NCI-H2029 treated with DMSO at 0.1 percent for 48 hours (cell line): Measurements from ENCODE around the gene USP49.
A peak's percentile ranks its signal among the peaks of the same experiment; 100 is the strongest.
"Not testable (repeated sequence)": the region's sequence is repeated elsewhere in the genome, so short reads cannot be mapped to it uniquely, and the experiment has no call there.

Source experiments
- DNase-seq: peaks from one replicate; lab custom pipeline; 2025; lab: John Stamatoyannopoulos, UW

Gene USP49

DNA sequence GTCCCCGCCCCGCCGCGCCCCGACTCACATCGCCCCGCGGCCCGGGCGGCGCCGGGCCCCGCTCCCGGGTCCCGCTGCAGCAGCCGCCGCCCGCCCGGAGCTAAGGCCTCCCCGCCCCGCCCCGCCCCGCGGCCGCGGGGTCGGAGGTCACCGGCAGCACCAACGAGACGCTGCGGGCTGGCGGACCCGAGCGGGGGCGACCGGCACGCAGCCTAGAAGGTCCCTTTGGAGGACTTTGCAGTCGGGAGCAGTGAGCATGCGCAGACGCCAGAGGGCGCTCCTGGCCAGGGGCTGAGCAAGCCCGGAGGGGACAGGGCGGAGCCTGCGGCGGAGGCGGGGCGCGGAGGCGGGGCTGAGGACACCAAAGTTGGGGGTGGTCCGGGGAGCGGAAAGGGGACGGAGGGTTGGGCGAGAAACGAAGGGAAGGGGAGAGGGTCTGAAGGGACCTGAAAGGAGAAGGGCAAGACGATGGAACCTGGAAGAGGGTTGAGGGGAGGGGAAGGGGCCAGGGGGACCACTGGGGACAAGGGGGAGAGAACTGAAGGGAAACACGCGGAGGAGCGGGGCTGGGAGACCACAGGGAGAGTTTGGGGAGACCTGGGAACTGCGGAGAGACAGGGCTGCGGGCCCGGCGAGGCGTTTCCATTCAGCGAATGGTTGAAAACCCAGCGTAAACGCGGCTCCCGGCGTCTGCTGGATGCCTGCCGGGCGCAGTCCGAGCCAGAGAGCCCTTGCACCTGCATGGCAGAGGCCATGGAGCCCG, 115.2 kb downstream of the USP49 start, which contains the start of gene FRS3:
Gene FRS3, minus strand, starts transcription at position 113 of the 763 bp plus-strand sequence. CDS start 2,913 bp downstream, outside the sequence.
- peak; percentile 72 for DNase-seq

DNA sequence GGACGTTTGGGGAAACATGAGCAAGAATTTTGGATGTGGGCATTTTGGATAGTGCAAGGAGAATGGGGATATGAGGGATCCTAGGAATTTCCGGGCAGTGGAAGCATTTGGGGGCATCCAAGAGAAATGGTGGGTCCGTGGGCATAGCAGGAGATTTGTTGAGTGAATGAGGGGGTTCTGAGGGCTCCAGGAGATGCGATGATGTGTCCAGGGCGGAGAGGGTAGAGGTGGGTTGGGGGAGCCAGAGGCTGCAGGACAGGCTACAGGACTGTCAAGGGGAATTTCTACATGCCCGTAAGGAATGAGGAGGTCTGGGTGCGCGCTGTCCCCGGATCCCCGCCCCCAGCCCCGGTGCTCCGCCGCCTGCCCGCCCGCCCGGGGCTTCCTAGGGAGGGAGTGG, 115.8 kb downstream of the USP49 start:
- no peak for DNase-seq

DNA sequence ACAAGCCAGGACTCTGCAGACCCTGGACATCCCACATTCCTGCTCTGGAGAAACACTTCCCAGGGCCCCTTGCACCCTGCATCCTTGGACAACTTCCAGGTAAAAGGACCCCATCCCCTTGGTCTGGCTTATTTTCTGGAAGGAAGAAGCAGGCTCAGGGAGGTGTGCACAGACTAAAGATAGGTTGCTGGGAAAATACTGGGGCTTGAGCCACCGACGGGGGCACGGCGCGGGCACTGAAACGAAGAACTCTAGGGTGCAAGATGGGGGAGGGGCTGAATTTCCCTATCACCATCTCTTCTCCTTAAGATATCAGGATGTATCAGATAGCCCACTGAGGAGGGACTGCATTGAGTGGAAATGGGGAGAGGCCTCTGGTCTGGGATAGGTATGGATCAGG, 116.3 kb downstream of the USP49 start:
- no peak for DNase-seq

DNA sequence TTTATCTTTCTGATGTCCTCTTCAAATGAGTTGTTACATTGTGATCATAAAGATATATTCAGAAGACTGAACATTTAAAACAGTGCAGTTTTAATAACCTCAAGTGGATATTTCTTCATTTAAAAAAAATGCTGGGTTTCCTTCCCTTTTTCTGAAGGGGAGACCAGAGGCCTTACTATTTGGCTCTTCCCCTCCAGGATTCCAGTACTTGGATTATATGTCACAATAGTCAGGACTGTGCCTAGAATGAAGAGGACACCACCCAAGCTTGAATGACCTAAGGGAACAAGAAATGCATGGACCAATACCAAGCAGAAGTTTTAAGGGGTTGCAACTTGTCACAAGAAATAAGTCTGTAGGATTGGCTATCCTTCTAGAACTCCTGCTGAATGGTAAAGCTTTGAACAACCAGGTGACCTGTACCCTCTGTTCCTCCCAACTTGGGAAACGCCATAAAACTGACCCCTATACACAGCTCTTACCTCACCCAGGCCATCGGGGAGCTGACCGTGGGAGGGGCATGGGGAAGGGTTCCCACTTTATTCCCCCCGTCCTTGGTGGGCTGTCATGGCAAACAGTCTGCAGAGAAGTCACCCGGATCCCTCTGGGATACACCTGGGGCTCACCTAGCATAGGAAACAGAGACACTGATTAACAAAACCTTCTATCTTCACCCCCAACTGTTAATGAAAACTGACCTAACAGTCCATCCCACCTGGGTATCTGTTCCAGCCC, 117.5 kb downstream of the USP49 start:
- DNase-seq, result no peak

DNA sequence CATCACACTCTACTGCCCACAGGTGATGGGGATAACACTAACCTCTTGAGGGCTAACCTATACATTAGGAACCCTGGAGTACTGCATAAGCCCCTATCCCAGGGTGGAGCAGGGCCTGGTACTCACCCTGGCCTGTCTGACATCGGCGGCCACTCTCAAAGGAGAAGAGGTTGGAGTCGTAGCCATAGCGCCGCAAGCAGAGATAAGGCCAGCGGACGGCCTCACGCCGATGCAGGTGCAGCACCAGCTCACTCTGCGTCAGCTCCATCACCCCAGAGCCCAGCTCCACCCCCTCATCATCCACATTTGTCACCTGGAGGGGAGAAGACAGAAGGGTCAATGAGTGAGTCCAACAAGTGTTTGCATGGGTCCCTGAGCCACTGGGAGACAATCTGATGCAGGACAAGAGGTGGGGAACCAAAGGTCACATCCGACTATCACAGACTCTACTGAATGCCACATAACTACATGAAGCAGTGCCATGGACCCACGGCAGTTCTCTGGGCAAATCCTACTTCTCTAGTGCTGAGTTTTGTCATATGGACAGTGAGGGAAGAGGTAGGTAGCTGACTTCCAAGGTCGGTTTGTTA, 119.8 kb downstream of the USP49 start:
- no peak for DNase-seq

DNA sequence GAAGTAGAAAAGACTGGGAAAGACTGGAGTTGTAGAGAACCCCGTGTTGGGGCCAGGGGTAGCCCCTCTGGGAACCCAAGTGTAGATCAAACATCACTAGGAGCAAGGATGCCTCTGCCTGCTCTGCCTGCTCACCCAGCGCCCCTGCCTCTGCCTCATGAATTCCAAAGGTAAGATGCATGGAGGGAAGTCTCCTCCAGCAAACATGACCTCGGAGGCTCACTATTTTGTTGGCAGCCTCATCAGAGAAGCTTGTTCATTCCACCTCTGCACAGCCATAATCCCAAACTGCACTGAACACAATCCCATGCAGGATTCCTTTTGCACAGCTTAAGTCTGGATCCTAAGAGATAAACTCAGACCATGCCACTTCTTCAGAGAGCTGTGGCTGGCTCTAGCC, 120.3 kb downstream of the USP49 start:
- no peak for DNase-seq

DNA sequence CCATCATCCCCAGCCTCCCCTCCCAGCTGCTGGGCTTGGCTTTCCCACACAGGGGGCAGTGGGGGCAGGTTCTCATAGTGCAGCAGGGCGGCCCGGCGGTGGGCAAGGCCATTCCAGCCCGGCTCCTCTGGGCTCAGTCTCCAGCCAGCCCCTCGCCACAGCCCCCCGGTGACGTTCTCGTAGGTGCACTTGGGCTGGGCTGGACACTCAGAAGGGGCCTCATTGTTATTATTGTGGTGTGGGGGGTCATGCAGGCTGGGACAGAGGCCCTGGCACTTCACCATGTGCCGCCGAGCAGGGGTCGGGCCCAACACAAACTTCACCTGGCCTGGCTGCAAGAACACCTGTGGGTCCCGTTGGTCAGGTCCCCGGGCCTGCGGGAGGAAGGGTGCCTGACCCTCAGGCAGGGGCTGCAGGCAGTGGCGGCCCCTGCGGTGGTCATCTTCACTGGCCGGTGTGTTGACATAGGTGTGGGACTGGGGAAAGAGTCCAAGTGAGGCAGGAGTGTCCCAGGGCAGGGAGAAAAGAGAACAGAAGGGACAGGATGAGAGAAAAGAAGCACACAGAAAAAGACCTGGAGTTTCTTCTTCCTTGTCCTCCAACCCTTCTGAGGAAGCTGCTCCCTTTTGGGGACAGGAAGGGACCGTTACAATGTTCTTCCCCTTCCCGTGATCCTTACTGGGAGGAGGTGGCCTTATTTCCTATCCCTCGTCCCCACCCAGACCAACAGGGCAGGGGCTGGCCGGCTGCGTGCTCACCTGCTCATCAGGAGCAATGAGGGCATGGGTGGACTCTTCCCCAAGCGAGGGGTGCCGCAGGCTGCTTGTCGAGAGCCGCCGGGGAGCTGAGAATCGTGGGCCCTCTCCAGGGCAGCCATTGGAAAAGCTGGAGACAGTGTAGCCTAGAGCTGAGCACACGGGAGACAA, 123.9 kb downstream of the USP49 start:
- DNase-seq, result no peak

DNA sequence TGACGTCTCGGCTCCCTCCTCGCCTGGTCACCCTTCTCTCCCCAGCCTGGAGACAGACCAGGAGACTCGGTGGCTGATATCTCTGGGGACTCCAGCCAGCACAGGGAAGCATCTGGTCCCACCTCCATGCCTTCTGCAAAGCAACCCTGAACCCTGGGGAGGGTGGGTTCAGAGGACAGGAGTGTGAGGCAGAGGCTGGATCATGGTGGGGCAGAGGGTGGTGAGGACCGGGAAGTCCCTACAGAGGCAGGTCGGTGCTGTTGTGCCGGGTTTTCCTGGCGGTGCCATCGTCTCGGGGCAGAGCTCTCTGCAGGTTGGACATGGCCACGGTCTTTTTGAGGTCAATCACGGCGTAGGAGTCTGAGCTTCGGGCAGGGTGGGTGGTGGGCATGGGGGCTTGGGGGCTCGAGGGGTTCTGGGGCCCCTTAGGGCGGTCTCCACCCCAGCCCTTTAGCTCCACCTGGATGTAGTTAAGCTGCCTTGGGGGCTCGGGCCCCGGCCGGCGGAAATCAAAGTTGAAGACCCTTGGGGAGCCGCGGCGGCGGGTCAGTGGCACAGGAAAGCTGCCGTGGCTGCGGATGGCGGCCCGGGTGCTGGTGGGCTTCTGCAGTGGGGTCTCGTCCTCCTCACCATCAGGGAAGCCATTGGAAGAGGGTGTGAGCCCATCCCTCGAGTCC, 124.7 kb downstream of the USP49 start:
- no peak for DNase-seq

DNA sequence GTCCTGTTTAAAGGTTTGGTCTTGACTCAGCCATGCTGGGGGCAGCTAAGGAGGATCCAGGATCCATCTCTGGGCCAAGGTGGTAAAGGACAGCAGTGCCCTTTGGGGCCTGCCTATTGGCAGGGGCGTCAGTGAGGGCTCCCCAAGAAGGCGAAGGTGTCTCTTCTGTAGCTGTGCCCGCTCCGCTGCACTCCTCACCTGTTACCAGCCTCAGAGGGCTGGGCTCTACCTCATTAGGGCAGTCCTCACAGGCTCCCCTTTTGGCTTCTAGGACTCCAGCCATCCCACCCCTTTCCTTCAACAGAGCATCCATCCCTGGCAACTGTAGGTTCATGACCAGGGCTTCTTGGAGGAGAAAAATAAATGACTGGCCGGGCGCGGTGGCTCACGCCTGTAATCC, 125.8 kb downstream of the USP49 start:
- DNase-seq, result no peak

DNA sequence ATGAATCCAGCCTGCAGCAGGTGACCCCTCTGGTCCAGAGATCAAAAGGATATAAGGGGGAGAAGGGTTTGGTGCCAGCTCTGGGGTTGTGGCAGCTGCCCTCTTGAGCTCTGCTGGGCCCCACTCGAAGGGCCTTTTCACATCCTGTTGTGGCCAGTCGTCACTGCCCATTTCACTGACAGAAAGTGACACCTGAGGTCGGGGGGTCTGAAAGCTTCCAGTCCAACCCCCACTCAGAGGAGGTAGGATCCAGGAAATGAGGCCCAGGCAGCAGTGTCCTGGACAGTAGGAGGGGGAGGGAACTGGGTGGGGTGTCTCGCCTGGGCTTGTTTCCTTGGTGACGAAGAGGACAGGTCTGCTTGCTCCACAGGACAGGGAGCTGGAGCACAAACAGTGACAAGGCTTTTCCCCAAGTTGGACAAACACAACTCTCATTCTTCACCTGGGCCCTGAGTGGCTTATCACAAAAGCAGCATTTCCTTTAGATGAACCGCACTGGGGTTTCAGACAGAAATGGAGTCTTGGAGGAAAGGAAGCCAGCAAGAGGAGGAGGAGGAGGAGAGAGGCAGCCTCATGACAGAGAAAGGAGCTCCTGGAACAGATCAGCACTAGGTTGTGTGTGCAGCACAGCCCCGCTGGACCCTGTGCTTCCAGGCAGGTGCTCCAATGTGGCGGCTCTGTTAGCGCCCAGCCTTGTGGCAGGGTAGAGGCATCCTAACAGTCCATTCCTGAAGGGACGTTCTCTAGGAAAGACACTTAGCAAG, 126.4 kb downstream of the USP49 start:
- DNase-seq, result no peak

DNA sequence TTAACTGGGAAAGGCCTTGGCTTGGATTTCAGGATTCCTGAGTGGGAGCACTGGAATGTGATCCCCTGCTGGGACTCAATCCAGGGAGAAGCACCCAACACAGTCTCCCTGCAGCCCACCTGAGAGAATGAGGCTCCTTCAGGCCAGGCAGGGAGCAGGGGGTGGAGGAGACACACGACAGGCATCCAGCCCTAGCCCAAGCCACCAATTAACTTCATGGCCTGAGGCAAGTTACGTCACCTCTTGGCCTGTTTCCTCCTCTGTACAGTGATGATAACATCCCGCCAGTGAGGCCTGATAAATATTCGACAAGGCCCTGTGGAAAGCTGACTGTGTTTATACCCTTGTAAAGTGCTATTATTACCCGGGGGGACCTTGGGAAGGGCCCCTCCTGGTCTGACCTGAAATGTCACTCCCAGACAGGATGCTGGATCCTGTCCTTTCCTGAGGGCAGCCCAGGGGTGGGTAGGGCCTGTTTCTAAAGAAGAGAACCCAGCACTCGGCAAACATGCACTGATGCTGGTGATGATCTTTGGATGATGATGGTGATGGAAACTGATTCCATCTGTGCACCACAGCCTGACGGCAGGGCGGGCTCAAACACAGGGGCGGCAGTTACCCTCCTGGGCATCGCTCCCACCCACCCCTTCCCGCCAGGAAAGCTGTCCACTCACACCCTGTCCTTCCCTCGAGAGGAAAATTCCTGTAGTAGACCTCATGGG, 127.9 kb downstream of the USP49 start:
- DNase-seq, result no peak

DNA sequence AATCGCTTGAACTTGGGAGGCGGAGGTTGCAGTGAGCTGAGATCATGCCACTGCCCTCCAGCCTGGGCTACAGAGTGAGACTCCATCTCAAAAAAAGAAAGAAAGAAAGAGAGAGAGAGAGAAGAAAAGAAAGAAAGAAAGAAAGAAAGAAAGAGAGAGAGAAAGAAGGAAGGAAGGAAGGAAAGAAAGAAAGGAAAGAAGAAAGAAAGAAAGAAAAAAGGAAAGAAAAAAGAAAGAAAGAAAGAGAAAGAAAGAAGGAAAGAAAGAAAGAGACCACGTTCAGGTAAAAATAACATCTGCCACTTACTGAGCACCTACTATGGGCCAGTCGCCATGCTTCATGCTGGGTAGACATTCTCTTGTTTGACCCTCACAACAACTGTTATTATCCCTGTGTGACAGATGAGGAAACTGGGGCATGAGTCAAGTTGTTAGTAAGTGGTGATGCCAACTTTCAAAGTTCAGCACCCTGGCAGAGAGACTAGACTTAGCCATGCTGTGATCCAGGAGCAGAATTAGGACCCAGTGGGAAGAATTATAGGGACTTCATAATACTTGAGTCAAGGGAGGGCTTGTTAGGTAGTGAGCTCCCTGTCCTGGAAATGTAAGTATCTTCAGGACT, 129.0 kb downstream of the USP49 start:
- DNase-seq, result not testable (repeated sequence)

DNA sequence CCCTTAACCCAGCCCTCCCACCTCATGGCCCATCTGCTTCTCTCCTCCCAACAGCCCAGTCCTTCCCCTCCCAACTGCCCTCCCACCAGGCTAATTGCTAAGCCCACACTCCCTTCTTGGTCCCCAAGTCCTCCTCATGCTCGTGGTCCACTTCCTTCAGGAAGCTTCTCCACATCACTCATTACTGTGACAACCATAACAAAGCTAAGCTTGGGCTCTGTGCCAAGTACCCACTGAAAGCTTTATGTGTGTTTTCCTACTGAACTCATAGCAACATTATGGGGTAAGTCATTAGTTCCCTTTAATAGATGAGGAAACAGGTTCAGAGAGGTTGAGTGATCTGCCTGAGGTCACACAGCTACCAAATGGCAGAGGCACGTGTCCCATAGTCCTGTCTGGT, 131.7 kb downstream of the USP49 start:
- DNase-seq, result no peak

DNA sequence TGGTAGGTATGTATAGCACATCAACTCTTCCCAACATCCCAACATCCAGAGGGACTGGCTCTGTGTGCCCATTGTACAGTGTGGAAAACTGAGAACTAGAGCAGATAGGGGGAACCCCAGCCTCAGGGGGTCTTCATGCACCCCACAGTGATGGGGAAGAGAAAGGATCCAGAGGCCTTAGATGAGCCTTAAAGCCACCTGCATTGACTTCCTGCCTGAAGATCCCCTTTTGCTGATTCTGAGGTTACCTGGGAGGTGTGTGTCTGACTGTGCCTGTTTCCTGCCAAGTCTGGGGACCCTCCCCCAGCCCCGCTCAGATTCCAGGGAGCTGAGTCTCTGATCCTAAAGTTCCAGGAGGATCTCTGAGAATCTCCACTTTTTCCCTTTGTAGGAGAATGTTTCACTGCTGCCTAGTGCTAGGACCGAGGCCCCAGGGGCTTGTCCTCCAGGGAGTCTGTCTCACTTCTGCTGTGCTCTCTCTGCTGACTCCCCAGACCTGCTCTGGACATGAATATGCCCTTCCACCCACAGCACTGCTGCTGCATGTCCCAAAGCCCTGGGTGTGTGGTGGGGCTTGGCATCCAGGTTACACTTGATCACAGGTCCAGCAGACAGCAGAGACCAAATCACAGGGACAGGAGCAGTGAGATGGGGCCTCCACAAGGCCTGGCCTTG, 135.1 kb downstream of the USP49 start:
- DNase-seq, result no peak

DNA sequence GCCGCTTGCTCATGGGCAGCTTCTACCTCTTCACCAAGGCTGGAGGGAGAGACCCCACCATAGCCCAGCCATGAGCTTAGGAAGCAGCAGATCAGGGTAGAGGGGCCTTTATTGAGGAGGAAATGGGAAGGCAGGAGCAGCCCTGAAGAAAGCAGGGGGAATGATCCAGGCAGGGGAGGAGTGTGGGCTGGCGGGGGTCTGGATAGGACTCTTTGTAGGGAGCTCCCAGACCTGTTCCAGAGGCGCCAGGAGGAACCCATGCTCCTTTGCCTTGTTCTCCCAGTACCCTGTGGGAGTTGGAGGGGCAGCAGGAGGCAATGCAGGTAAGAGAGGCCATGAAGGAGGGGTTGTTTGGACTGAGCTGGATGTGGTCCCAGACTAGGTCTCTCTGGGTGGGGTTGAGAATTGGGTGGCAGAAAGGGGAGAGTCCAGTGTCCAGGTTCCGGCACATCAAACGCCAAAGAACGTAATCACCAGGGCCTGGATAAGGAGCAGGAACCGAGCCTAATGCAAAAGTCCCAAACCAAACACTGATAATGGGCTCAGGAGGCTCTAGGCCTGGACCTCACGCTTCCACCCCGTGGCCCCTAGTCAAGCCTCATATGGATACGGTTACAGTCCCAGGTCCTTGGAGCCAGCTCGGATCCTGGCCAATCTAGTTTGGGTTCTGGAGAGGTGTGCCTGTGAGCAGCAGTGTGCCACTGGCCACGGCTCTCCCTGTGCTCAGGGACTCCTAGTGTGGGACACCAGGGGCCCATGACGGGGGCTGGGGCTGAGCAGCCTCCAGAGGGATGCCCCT, 135.9 kb downstream of the USP49 start:
- no peak for DNase-seq

DNA sequence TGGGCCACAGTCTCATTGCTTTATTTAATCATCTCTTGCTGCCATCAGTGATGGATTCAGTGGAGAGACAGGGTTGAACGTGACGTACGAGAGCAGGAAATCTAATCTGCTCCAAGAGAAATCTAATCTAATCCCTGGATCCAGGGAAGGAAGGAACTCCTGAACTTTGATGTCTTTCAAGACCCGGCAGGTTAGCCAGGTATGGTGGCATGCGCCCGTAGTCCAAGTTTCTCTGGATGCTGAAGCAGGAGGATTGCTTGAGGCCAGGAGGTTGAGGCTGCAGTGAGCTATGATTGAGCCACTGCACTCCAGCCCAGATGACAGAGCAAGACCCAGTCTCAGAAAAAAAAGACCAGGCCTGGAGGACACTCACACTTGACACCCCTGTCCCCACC, 136.5 kb downstream of the USP49 start:
- DNase-seq, result no peak

DNA sequence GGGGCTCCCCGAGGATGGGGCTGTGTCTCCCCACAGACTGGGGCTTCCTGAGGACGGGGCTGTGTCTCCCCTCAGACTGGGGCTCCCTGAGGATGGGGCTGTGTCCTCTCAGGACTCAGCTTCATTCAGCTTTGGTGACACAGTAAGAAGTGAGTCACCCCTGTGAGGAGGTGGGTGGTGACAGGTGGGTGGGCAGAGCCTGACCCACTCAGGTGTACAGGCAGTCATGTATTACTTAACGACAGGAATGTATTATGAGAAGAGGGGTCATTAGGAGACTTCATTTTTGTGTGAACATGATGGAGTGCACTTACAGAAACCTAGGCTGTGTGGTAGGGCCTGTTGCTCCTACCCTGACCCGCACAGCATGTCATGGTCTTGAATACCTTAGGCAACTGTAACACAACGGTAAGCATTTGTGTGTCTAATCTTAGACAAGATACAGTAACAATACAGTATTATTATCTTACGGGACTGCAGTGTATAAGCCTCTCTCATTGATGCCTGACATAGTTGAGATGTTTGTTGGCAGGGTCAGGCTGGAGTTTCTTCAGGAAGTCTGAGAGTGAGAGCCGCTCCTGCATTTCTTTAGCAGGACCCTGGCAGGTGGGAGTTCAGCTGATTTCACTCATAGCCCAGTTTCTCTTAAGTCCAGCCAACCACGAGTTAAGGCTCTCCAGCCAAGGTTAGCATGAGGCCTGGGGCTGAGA, 137.1 kb downstream of the USP49 start:
- no peak for DNase-seq
